ENCODE data around the gene ZFHX3. TPM values are rescaled to one million over a fixed set of nuclear protein-coding genes. Genes with fewer than 3 reads are reported as not detected.
A peak's percentile ranks its signal among the peaks of the same experiment; 100 is the strongest.

The ZFHX3 gene
- total RNA-seq, 1 donor from 2014 or later: 34.8 TPM

DNA sequence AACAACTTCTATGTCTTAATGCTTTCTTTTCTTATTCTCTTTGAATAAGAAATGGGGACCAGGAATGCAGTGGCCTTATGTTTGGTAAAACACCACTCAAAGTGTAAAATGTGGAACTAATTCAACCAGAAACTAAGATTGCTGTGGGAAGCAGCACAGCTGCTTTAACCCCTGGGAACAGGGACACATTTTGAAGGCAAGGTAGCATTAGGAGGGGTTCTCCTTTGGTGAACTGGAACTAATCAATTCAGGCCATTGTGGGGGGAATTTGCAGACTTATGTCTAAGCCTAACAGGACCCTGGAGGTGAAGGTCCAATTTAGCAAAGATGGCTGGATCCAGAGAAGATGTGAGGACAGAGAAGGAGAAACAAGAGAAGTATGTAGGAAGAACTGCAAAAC is 256.1 kb downstream of the ZFHX3 start:
- Histone ChIP-seq H3K4me3 (no peak overlapping the region), H3K27me3 (no peaks in the 10 kb centered on the region), H3K27ac (peak overlapping the region in 1 of 2 donors; percentile 29), H3K36me3 (peaks cover 51 to 71% of the 10 kb centered on the region in 2 donors), H3K9me3 (no peaks in the 10 kb centered on the region), H3K4me1 (peaks cover 5 to 6% of the 10 kb centered on the region in 2 donors)
- DNase-seq (ENCODE audit: low spot score in 2 of 2): no peak
- intact Hi-C loops (cut with DNase I): no loop called here
- TF ChIP-seq CTCF (IDR thresholded peaks at IDR 0.05): no peak

DNA sequence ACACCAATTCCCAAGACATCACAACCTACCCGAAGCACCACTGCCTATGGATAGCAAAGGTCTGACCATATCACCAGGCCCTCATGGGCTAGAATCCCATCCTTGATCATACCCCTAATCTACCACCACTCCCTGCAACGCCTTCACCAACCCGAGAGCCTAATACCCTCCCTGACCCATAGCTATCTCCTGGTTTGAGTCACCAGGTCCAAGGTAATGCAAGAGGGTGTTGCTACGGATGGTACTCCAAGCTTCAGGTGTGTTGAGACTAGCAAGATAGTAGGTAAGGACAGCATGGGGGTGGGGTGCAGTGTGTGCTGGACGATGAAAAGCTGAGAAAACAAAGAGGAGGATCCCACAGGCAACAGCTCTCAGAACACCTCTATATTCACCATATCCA is 258.0 kb downstream of the ZFHX3 start:
- Histone ChIP-seq H3K27me3 (no peaks in the 10 kb centered on the region), H3K27ac (peak overlapping the region in 1 of 2 donors; percentile 77), H3K36me3 (peaks cover 38 to 52% of the 10 kb centered on the region in 2 donors), H3K4me3 (no peak overlapping the region), H3K4me1 (peaks cover 5 to 8% of the 10 kb centered on the region in 2 donors), H3K9me3 (no peaks in the 10 kb centered on the region)
- no peak for DNase-seq (ENCODE audit: low spot score in 2 of 2)
- no peak for TF ChIP-seq CTCF (IDR thresholded peaks at IDR 0.05)
- intact Hi-C loops (cut with DNase I): loop anchor here (5.0 to 10.0 kb wide), 3 partner anchors 55 to 262 kb away; no protein-coding TSS in a partner anchor

- Histone ChIP-seq H3K27ac (peak overlapping the region; percentile 77 to 87), H3K4me3 (no peak overlapping the region), H3K36me3 (peaks cover 33 to 48% of the 10 kb centered on the region in 2 donors), H3K27me3 (no peaks in the 10 kb centered on the region), H3K4me1 (peaks cover 5 to 12% of the 10 kb centered on the region in 2 donors), H3K9me3 (no peaks in the 10 kb centered on the region)
- DNase-seq (ENCODE audit: low spot score in 2 of 2): no peak
- no peak for TF ChIP-seq CTCF (IDR thresholded peaks at IDR 0.05)
- intact Hi-C loops (cut with DNase I): loop anchor here (5.0 to 10.0 kb wide), 3 partner anchors 55 to 263 kb away; no protein-coding TSS in a partner anchor
These were observed 258.5 kb downstream of the ZFHX3 start for GRCh38 chr16:72789465-72789864.

GRCh38 chr16:72788269-72788809 is 259.6 kb downstream of the ZFHX3 start:
- Histone ChIP-seq H3K36me3 (peaks cover 22 to 36% of the 10 kb centered on the region in 2 donors), H3K27ac (peak overlapping the region; percentile 77 to 87), H3K4me1 (peaks cover 5 to 12% of the 10 kb centered on the region in 2 donors), H3K9me3 (no peaks in the 10 kb centered on the region), H3K4me3 (peak overlapping the region; percentile 56 to 71), H3K27me3 (no peaks in the 10 kb centered on the region)
- intact Hi-C loops (cut with DNase I): loop anchor here (5.0 to 10.0 kb wide), 3 partner anchors 56 to 264 kb away; no protein-coding TSS in a partner anchor
- TF ChIP-seq CTCF (IDR thresholded peaks at IDR 0.05): no peak
- DNase-seq (ENCODE audit: low spot score in 2 of 2): no peak

DNA sequence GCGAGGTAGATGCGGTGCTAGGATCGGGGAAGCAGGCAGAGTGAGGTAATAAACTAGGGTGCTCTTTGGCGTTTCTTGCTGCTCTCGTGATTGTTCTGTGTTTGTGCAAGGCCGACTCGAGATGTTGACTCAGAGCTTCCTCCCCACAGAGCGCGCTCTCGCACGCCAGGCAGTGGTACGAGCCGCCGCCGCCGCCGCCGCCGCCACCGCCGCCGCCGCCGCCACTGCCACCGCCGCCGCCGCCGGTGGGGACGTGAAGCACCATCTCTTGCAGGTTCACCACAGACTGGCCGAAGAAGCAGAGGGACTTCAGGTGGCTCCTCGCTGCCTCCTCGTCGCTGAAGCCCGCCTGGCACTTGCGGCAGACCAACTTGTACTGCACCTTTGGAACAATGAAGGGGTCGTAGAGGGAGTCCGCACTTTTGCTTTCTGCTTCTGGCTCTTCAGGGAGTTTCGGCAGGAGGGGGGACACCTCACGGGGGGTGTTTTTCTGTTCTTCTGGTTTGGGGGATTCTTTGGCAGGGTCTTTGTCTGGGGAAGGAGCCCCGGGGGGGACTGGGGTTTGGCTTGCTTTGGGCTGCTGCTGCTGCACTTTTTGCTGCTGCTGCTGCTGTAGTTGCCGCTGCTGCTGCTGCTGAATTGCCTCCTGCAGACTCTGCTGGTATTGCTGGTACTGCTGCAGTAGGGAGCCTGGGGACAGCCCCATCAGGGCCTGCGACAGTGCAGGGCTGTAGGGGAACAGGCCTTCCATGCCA is 260.2 kb downstream of the ZFHX3 start:
- TF ChIP-seq CTCF (IDR thresholded peaks at IDR 0.05): no peak
- Histone ChIP-seq H3K4me1 (peaks cover 5 to 12% of the 10 kb centered on the region in 2 donors), H3K27ac (peak overlapping the region; percentile 87), H3K4me3 (peak overlapping the region; percentile 56 to 71), H3K36me3 (peaks cover 15 to 30% of the 10 kb centered on the region in 2 donors), H3K27me3 (no peaks in the 10 kb centered on the region), H3K9me3 (no peaks in the 10 kb centered on the region)
- intact Hi-C loops (cut with DNase I): loop anchor here (2.0 to 10.0 kb wide), 4 partner anchors 57 to 265 kb away; no protein-coding TSS in a partner anchor
- DNase-seq (ENCODE audit: low spot score in 2 of 2): peak; percentile 65 to 90
